Measurements from ENCODE around the gene ZNF839.
A peak's percentile ranks its signal among the peaks of the same experiment; 100 is the strongest.

The ZNF839 gene

DNA sequence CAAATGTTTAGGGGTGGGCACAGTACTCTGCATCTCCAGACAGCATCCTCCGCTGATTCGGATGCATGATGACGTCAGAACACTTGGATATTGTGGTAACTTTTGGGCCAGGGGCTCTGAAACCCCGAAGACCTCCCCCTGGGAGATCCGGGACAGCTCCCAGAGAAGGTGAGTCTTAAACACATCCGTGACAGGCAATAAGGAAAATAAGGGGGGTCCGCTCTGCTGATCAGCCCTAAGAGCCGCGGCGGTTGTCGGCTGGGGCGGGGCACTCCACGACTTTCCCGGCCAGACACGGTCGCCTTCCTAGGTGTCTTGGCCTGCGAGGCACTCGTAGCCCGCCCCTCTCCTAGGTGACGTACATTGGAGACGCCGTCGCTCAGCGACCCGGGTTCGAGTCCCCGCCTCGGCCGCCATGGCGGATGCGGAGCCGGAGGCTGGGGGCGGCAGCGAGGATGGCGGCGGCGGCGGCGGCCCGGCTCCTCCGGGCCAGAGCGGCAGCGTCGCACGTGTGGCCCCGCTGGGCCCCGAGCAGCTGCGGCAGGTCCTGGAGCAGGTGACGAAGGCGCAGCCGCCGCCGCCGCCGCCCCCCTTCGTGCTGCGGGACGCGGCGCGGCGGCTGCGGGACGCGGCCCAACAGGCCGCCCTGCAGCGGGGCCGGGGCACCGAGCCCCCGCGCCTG lies at the start of gene ZNF839:
TSS of gene ZNF839 (plus strand) at position 396 of the 682 bp plus-strand sequence. CDS start at position 416, 20 bp downstream.
- H3K4me1 ChIP-seq (ENCODE audit: low read length): peaks cover 8% of the 10 kb centered on the region; the same call in 1 of the 2 replicates
- peaks cover 4% of the 10 kb centered on the region; the same call in 1 of the 2 replicates for H3K79me2 ChIP-seq (ENCODE audit: low read length)
- H3K9me2 ChIP-seq (replicated peaks; ENCODE audit: insufficient read depth, low read length): no peaks in the 10 kb centered on the region
- peak within 1 kb of the TSS; percentile 76 for H3K4me3 ChIP-seq (ENCODE audit: low read length)
- peak within 1 kb of the TSS; percentile 32; the same call in 1 of the 2 replicates for H3K27ac ChIP-seq (ENCODE audit: low read length)
- peak within 1 kb of the TSS; percentile 86 for H2AFZ ChIP-seq (ENCODE audit: low read length)
- peak within 1 kb of the TSS; percentile 80 for H3K9ac ChIP-seq (ENCODE audit: low read length)
- peak; percentile 86 for DNase-seq
- no peaks in the 10 kb centered on the region for H3K9me3 ChIP-seq (replicated peaks; ENCODE audit: insufficient read depth, low read length)
- H3K27me3 ChIP-seq (replicated peaks; ENCODE audit: insufficient read depth, low read length): no peaks in the 10 kb centered on the region
- peaks cover 16% of the 10 kb centered on the region for H3F3A ChIP-seq (ENCODE audit: insufficient read depth, low read length)
- no peaks in the 10 kb centered on the region for H4K20me1 ChIP-seq (ENCODE audit: insufficient read depth, low read length)
- no peaks in the 10 kb centered on the region for H3K36me3 ChIP-seq (replicated peaks; ENCODE audit: insufficient read depth, low read length)
- peak within 1 kb of the TSS; percentile 85 for H3K4me2 ChIP-seq (ENCODE audit: low read depth, low read length)
- TF ChIP-seq EZH2 (optimal IDR thresholded peaks at IDR 0.05; ENCODE audit: low read depth, low read length): no peak
- TF ChIP-seq EZH2phosphoT487 (IDR thresholded peaks at IDR 0.05; ENCODE audit: low read length): no peak
- no peak for TF ChIP-seq CTCF (IDR thresholded peaks at IDR 0.05; ENCODE audit: low read length)

DNA sequence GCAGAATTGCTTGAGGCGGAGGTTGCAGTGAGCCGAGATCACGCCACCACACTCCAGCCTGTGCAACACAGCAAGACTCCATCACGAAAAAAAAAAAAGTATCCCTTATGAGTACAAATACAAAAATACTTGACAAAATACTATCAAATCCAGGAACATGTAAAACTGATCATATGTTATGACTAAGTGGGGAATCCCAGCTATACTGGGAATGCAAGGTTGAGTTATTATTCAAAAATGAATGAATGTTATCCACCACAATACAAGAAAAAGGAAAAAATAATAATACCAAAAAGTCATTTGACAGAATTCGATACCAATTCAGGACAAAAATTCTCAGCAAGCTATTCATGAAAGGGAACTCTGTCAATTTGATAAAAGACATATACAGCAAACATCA lies 47.2 kb upstream of the ZNF839 start:
- no peak overlapping the region for H3K4me2 ChIP-seq (ENCODE audit: low read depth, low read length)

DNA sequence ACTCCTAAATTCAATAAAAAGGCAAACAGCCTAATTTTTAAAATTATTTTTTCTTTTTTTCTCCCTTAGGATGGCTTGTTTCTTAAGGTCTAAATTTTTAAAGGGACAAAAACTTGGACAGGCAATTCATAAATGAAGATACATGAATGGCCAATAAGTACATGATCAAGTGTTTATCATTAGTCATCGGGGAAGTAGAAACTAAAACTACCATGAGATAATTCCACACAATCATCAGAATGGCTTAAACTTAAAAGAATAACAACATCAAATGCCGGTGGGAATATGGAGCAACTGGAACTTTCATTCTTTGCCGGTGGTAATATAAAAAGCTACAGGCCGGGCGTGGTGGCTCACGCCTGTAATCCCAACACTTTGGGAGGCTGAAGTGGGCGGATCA lies 43.7 kb upstream of the ZNF839 start:
- Histone ChIP-seq H2AFZ (ENCODE audit: low read length) (no peak overlapping the region), H3K79me2 (ENCODE audit: low read length) (no peaks in the 10 kb centered on the region), H3K9ac (ENCODE audit: low read length) (no peak overlapping the region), H3K4me1 (ENCODE audit: low read length) (no peaks in the 10 kb centered on the region), H3K27me3 (replicated peaks; ENCODE audit: insufficient read depth, low read length) (no peaks in the 10 kb centered on the region), H3K27ac (ENCODE audit: low read length) (no peak overlapping the region), H3K9me2 (replicated peaks; ENCODE audit: insufficient read depth, low read length) (no peaks in the 10 kb centered on the region), H3K4me2 (ENCODE audit: low read depth, low read length) (no peak overlapping the region), H3K9me3 (replicated peaks; ENCODE audit: insufficient read depth, low read length) (no peaks in the 10 kb centered on the region), H3K4me3 (ENCODE audit: low read length) (no peak overlapping the region), H3F3A (ENCODE audit: insufficient read depth, low read length) (no peaks in the 10 kb centered on the region), H3K36me3 (replicated peaks; ENCODE audit: insufficient read depth, low read length) (no peaks in the 10 kb centered on the region), H4K20me1 (ENCODE audit: insufficient read depth, low read length) (no peaks in the 10 kb centered on the region)
- TF ChIP-seq EZH2 (optimal IDR thresholded peaks at IDR 0.05; ENCODE audit: low read depth, low read length): no peak
- TF ChIP-seq CTCF (IDR thresholded peaks at IDR 0.05; ENCODE audit: low read length): no peak
- no peak for TF ChIP-seq EZH2phosphoT487 (IDR thresholded peaks at IDR 0.05; ENCODE audit: low read length)
- no peak for DNase-seq

More for the DNA sequence above, 47.2 kb upstream of the ZNF839 start:
- Histone ChIP-seq H3K27ac (ENCODE audit: low read length) (no peak overlapping the region), H3F3A (ENCODE audit: insufficient read depth, low read length) (no peaks in the 10 kb centered on the region), H3K27me3 (replicated peaks; ENCODE audit: insufficient read depth, low read length) (no peaks in the 10 kb centered on the region), H2AFZ (ENCODE audit: low read length) (no peak overlapping the region), H3K36me3 (replicated peaks; ENCODE audit: insufficient read depth, low read length) (no peaks in the 10 kb centered on the region), H3K9me2 (replicated peaks; ENCODE audit: insufficient read depth, low read length) (no peaks in the 10 kb centered on the region), H4K20me1 (ENCODE audit: insufficient read depth, low read length) (no peaks in the 10 kb centered on the region), H3K79me2 (ENCODE audit: low read length) (no peaks in the 10 kb centered on the region), H3K9ac (ENCODE audit: low read length) (no peak overlapping the region), H3K4me3 (ENCODE audit: low read length) (no peak overlapping the region), H3K4me1 (ENCODE audit: low read length) (no peaks in the 10 kb centered on the region), H3K9me3 (replicated peaks; ENCODE audit: insufficient read depth, low read length) (no peaks in the 10 kb centered on the region)
- TF ChIP-seq EZH2phosphoT487 (IDR thresholded peaks at IDR 0.05; ENCODE audit: low read length) (no peak), CTCF (IDR thresholded peaks at IDR 0.05; ENCODE audit: low read length) (no peak), EZH2 (optimal IDR thresholded peaks at IDR 0.05; ENCODE audit: low read depth, low read length) (no peak)
- no peak for DNase-seq
